H7 (cell line): ENCODE measurements around the gene PTCD2. TPM values are rescaled to one million over a fixed set of nuclear protein-coding genes. Genes with fewer than 3 reads are reported as not detected.

Source experiments
- DNase-seq: peaks from one replicate; pipeline ENCODE4 v3.0.0; 2012
- H3K27me3 ChIP-seq: 2 replicates; pipeline ENCODE4 v1.6.0; 2011; ENCODE audit warnings: mild to moderate bottlenecking, low read length; ENCODE audit not compliant: control insufficient read depth, insufficient read depth
- H3K36me3 ChIP-seq: replicated peaks from 2 replicates; pipeline ENCODE4 v1.5.1; 2011; ENCODE audit warnings: low read length; ENCODE audit not compliant: control insufficient read depth, insufficient read depth
- H3K4me3 ChIP-seq: 2 replicates; pipeline ENCODE4 v1.5.1; 2011; ENCODE audit warnings: low read depth, mild to moderate bottlenecking, control low read depth, low read length, moderate library complexity; ENCODE audit not compliant: insufficient read depth
- total RNA-seq: library from RNA; depleted of rRNA; stranded (reverse); fragments of >200 nt; shearing (Covaris generic); gene quantifications from 2 replicates; pipeline ENCODE4 v1.2.3, GENCODE V29; 2014; rRNA removed

PTCD2 gene, protein sequence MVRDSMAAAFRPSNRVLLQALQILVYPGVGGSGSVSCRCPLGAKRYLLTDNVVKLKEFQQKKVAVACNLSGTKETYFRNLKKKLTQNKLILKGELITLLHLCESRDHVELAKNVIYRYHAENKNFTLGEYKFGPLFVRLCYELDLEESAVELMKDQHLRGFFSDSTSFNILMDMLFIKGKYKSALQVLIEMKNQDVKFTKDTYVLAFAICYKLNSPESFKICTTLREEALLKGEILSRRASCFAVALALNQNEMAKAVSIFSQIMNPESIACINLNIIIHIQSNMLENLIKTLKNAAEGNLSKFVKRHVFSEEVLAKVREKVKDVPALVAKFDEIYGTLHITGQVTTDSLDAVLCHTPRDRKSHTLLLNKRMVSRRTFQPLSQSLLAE
- 15.0 and 16.6 TPM in 2 replicates for total RNA-seq

DNA sequence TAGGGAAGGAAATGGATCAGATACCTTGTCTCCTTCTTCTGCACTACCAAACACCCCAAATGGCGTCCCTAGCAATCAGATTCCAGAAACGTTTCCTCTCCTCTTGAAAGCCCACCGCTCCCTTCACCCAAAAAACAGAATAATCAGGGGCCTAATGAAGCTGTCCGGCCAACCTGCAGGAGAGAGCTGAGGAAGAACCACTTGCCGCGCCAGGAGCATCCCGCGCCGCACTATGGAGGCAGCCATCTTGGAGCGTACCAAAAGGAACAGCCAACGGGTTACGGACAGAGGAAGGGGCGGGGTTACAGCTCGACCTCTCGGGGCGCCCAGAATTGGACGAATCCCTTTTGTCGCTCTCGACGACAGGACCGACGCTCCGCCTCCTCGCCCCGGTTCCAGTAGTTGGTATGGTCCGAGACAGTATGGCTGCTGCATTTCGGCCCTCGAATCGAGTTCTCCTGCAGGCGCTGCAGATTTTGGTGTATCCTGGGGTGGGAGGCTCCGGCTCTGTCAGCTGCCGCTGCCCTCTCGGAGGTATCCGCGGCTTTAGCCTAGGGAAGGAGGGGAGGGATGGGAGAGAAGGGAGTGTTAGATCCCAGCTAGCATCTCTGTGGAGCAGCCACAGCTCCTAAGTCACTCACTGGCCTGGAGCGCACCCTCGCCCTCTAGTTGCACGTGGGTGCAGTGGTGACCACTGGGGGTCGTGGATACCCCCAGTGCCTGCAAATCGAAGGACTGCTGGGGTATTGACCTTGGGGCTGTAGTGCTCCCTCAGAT lies at the start of gene PTCD2, which contains the start of gene MRPS27:
Gene PTCD2, plus strand, starts transcription at position 398 of the 777 bp plus-strand sequence. Its CDS starts 10 bp downstream, at position 408.
Gene MRPS27, minus strand, starts transcription at position 265 of the 777 bp plus-strand sequence. Its CDS starts 19 bp downstream, at position 246.
- peak; percentile 95 for DNase-seq
- no peaks in the 10 kb centered on the region for H3K27me3 ChIP-seq
- peaks cover 2% of the 10 kb centered on the region for H3K36me3 ChIP-seq
- H3K4me3 ChIP-seq: peak within 1 kb of the TSS; percentile 90

DNA sequence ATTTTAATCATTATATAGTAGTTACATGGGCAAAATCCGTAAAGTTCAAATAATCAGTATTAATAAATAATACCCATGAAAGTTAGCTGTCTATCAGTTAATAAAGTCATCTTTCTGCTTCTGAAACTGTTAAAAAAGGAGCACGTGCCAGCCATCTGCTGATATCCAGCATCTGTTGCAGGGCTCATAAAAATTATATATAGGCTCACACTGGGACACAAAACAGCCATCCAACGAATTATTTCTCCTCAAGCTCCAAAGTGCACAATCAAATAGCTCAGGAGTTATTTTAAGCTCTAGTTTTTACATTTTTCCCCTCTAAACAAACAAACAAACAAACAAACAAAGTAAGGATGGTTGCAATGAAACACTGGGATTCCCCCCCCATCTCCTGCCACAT lies 48.5 kb upstream of the PTCD2 start:
- Histone ChIP-seq H3K27me3 (no peaks in the 10 kb centered on the region), H3K36me3 (no peaks in the 10 kb centered on the region), H3K4me3 (no peak overlapping the region)
- no peak for DNase-seq

DNA sequence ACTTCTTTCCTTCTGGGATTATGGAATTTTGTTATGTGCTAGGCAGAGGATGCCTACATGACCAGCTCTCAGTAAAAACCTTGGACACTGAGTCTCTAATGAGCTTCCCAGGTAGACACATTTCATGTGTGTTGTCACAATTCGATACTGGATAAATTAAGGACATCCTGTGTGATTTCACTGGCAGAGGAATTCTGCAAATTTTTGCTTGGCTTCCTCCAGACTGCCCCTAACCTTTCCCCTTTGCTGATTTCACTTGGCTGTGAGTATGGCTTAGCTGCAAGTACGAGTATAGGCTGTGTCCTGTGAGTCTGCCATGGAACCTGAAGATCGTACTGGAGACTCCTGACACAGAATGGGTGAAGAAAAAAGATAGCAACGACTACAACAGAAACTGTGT lies 47.8 kb upstream of the PTCD2 start:
- Histone ChIP-seq H3K4me3 (no peak overlapping the region), H3K36me3 (no peaks in the 10 kb centered on the region), H3K27me3 (no peaks in the 10 kb centered on the region)
- DNase-seq: no peak

DNA sequence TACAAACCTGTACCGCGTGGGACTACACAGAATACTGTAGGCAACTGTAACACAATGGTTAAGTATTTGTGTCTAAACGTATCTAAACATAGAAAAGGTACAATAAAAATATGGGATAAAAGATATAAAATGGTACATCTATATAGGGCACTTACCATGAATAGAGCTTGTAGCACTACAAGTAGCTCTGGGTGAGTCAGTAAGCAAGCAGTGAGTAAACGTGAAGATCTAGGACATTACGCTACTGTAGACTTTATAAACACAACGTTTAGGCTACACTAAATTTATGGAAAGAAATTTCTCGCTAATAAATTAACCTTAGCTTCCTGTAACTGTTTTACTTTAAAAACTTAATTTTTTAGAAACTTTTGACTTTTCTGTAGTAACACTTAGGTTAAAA lies 46.6 kb upstream of the PTCD2 start:
- H3K36me3 ChIP-seq: no peaks in the 10 kb centered on the region
- no peak for DNase-seq
- no peak overlapping the region for H3K4me3 ChIP-seq
- no peaks in the 10 kb centered on the region for H3K27me3 ChIP-seq

DNA sequence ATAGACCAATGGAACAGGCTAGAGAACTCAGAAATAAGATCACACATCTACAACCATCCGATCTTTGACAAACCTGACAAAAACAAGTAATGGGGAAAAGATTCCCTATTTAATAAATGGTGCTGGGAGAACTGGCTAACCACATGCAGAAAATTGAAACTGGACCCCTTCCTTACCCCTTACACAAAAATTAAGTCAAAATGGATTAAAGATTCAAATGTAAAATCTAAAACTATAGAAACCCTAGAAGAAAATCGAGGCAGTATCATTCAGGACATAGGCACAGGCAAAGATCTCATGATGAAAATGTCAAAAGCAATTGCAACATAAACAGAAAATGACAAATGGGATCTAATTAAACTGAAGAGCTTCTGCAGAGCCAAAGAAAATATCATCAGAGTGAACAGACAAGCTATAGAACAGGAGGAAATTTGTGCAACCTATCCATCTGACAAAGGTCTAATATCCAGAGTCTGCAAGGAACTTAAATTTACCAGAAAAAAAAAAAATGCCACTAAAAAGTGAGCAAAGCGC lies 43.9 kb upstream of the PTCD2 start:
- no peak for DNase-seq
- no peaks in the 10 kb centered on the region for H3K27me3 ChIP-seq
- H3K36me3 ChIP-seq: no peaks in the 10 kb centered on the region
- H3K4me3 ChIP-seq: no peak overlapping the region

DNA sequence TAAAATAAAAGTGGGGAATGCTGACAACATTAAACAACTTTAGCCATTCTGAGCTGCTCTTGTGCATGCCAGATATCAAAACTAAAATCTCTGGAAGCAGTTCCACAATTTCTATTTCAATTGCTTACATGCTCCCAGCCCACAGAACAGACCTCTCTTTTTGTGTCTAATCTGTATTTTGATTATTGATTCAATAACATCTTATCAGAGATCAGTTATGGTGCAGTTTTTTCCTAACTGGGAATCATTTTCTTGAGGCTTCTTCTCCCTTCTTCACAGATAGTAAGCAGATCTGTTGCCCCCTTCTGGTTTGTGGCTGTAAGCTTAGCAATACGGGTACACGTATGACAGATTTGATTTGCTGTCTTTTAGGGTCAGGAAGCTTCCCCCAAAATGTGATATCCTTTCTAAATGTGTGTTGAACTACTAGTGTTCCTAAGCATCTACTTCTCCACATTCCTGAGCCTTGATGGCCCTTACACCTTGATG lies 39.5 kb upstream of the PTCD2 start:
- Histone ChIP-seq H3K4me3 (no peak overlapping the region), H3K36me3 (no peaks in the 10 kb centered on the region; the same call in 1 of the 2 replicates), H3K27me3 (no peaks in the 10 kb centered on the region)
- DNase-seq: peak; percentile 43

DNA sequence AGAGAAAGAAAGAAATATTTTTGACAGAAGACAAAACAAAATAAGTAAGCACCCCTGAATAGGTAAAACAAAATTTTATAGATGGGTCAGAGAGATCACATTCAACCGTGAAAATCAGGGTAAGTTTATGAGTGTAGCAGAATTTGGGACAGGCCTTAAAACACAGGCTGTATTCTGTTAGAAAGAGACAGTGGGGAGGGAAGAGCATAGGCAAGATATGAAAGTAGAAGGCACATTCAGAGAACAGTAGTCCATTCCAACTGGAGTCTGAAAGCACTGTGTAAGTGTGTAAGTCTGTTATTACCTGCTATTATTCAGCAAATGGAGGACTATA lies 38.8 kb upstream of the PTCD2 start:
- no peaks in the 10 kb centered on the region; the same call in 1 of the 2 replicates for H3K36me3 ChIP-seq
- no peak for DNase-seq
- no peak overlapping the region for H3K4me3 ChIP-seq
- H3K27me3 ChIP-seq: no peaks in the 10 kb centered on the region

DNA sequence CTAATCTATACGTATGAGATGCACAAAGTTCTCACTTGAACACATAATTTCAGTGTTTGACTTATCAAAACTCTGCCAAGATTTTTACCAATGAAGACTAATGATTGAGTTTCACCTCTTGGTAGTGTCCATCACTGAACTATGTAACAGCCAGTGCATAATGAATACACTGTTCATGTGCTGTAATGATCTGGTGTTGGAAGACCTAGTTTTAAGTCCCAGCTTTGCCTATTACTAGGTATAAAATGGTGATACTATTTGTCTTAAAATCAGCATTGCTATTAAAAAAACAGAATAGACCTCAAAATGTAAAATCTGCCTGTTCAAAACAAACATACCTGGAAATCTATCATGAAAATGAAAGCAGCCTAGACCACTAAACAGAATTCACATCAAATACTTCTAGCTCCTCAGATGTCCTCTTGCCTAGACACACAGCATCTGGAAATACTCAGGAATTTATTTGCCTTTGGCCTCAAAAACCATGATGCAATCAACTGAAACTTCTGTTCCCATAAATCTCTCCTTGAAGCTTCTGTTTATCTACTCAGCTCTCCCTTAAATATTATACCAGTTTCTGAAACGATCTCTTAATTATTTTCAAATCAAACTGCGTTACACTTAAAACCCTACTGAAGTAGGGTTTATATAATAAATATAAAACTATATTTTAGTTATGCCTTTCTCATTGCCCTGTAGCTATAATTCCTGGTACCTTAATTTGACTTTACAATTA lies 38.2 kb upstream of the PTCD2 start:
- no peak for DNase-seq
- Histone ChIP-seq H3K27me3 (no peaks in the 10 kb centered on the region), H3K4me3 (no peak overlapping the region), H3K36me3 (no peaks in the 10 kb centered on the region; the same call in 1 of the 2 replicates)

DNA sequence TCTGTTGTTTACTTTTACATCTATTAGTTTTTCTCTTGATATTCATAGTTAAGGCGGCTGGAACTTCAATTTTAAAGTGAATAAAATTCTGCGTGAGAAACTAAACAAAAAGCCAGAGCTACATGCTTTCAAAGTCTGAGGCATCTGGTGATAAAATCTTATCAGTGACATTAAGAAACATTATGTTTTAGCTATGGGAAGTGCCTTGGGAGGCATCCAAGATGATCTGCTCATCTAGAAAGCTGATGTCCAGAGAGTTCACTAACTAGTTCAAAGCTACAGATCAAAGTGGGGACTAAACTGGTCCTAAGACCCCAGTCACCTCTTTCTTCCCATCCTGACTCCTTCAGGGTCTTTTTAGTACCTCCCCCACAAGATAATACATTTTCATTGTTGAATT lies 37.3 kb upstream of the PTCD2 start:
- no peaks in the 10 kb centered on the region for H3K27me3 ChIP-seq
- DNase-seq: no peak
- no peak overlapping the region for H3K4me3 ChIP-seq
- no peaks in the 10 kb centered on the region; the same call in none of the 2 replicates for H3K36me3 ChIP-seq

DNA sequence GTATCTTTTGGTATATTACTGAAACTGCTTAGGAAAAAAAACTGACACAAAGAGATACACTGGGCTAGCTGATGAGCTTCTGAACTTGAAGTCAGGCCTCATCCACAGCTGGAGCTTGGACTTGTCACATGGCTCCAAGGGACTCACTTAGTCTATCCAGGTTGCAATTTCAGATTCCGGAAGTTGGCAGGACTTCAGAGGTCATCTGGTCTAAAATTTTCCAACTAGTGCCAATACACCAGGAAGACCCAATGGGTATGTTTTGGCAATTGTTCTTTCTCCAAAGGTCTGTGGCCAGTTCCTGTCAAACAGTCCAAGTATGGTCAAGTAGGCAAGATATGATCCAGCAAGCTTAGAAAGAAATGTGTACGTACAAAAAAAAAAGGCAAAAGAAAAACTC lies 36.8 kb upstream of the PTCD2 start:
- H3K27me3 ChIP-seq: no peaks in the 10 kb centered on the region

DNA sequence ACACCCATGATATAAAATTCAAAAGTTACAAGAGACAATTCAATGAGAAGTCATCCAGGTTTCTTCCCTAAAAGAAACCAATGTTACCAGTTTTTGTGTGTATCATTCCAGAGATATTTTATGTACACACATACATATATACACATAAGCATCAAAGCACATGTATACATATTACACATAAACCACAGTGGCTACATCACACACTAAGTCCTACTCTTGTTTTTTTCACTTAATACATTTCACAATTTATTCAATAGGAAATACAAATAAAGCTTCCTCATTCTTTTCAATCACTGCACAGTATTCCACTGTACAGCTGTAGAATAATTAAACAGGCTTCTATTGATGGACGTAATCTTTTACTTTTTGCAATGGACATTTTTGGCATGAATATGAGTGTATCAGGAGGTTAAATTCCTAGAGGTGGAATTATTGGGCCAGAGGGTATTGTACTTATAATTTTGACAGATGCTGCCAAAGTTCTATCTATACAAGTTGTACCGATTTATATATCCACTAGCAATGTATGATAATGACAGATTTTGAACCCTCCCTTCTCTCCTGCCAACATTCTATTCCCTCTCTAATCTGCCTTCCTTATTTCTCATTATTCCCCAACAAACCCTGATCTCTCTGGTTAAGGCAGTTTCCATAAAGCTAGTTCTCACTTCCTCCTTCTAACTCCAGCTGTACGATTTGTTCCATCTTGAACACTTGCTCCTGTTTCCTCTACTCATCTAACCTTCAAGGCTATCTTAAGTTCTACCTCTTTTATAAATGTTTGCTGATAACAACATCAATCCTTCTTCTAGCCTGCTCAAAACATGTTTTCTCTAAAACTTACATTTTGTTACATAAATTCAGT lies 35.4 kb upstream of the PTCD2 start:
- DNase-seq: no peak
- no peaks in the 10 kb centered on the region; the same call in none of the 2 replicates for H3K36me3 ChIP-seq
- H3K27me3 ChIP-seq: no peaks in the 10 kb centered on the region
- no peak overlapping the region for H3K4me3 ChIP-seq

More for the DNA sequence above, 36.8 kb upstream of the PTCD2 start:
- DNase-seq: no peak
- no peaks in the 10 kb centered on the region; the same call in none of the 2 replicates for H3K36me3 ChIP-seq
- no peak overlapping the region for H3K4me3 ChIP-seq

DNA sequence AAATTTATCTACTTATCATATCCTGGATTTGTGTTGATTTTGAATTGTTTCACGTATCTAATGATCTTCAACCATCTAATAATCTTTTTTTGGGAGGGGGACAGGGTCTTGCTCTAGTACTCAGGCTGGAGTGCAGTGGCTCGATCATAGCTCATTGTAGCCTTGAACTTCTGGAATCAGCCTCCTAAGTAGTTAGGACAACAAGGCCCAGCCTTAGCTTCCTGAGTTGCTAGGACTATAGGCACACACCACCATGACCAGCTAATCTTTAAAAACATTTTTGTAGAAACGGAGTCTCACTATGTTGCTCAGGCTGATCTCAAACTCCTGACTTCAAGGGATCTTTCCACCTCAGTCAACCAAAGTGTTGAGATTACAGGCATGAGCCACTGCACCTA lies 34.8 kb upstream of the PTCD2 start:
- no peak for DNase-seq
- H3K36me3 ChIP-seq: peaks cover 2% of the 10 kb centered on the region

DNA sequence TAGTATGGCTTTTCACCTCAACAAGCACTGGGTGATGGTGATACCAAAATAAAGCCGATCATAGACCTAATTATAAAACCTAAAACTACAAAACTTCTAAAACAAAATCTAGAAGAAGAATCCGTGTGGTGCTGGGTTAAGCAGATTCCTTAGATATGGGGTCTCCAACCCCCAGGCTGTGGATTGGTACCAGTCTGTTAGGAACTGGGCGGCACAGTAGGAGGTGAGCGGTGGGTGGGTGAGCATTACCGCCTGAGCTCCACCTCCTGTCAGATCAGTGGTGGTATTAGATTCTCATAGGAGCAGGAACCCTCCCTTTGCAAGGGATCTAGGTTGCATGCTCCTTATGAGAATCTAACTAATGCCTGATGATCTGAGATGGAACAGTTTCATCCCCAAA lies 33.4 kb upstream of the PTCD2 start:
- Histone ChIP-seq H3K36me3 (peaks cover 4% of the 10 kb centered on the region), H3K27me3 (no peaks in the 10 kb centered on the region), H3K4me3 (no peak overlapping the region)
- DNase-seq: no peak

More for the DNA sequence above, 34.8 kb upstream of the PTCD2 start:
- Histone ChIP-seq H3K27me3 (no peaks in the 10 kb centered on the region), H3K4me3 (no peak overlapping the region)
